Measurements from ENCODE around the gene SLC9A9.

GRCh38 chr3:143222505-143222904 lies 625.8 kb downstream of the SLC9A9 start:
- no peak for TF ChIP-seq FOXP1 (CRISPR knock-in tag; IDR thresholded peaks at IDR 0.05)
- TF ChIP-seq ZNF76 (CRISPR knock-in tag; IDR thresholded peaks at IDR 0.05; ENCODE audit: borderline replicate concordance), result no peak
- TF ChIP-seq KAT8 (IDR thresholded peaks at IDR 0.05; ENCODE audit: low read depth), result no peak
- TF ChIP-seq TOE1 (IDR thresholded peaks at IDR 0.05; ENCODE audit: borderline replicate concordance), result no peak
- no peak for TF ChIP-seq TOE1 (CRISPR knock-in tag; IDR thresholded peaks at IDR 0.05; ENCODE audit: borderline replicate concordance, low read depth)
